Endometrium (tissue), 2 donors: Measurements from ENCODE around the gene PRKAR1B.

ENCODE experiments used
- FAIRE-seq: peaks from 2 replicates; lab custom pipeline; 2012; peaks lifted over from hg19 to GRCh38; lab: Jason Lieb, UNC
- donor health status: control.
- donor health status: control.

Gene PRKAR1B

DNA sequence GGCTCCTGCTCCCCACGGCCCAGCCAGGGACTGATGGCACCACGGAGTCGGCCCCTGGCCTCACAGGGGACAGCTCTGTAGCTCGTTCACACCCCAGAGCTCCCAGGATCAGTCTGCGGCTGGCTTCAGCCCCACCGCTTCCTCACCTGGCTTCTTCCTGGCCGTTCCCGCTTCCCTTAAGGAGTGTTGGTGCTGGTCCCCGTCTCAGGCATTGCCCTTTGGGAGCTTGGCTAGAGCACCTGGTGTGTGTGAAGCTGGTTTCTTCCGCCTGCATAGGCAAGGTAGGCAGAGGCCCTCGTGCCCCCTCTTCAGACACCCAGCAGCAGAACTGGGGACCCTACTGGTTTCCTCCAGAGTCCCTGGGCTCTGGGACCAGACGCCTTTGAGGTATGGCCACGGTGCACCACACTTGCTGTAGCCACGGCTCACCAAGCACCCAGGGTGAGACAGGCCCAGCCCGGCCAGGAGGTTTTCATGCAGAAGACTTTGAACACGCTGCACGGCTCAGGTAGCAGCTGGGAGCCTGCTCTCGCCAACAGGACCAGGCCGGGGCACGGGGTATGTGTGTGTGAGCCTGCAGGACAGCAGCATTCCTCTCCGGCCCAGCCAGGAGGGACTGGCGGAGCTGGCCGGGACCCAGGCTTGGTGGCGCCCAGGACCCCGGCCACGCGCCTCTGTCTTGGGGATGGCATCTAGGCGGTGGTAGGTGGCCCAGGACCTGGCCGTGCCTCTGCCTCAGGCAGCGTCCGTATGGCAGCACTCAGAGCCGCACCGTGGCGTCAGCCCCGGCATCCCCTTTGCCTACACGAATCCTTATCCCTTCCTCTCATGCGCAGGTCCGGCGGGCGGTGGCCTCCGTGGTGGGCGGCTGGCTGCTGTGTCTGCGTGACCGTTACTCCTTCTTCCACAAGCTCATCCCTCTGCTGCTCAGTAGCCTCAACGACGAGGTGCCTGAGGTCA lies 13.2 kb upstream of the PRKAR1B start:
- FAIRE-seq, result no peak

DNA sequence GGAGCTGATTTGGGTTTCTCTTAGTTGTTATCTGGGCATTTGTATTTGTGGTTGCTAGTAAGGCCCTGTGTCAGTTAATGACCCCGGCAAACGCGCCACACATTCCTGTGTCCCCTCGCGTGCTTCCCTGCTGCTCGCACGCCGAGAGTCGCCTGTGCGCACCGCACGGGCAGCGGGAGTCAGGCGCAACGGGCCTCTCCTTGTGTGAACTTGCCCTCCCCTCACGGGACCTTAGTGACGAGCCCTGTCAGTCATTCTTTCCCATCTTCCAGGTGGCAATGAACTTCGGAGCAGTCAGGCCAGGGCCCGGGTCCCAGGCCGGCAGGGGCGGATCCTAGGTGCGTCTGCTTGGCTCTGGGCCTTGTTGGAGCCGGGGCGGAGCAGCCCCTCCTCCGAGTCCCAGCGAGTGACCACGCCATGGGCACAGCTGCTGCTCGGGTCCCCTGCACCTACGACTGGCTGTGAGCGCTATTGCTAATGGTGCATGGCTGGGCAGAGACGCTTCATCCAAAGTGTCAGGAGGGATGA lies 12.4 kb upstream of the PRKAR1B start:
- FAIRE-seq, result no peak

GRCh38 chr7:738723-739454 lies 11.8 kb upstream of the PRKAR1B start:
- no peak for FAIRE-seq

GRCh38 chr7:738241-738640 lies 11.2 kb upstream of the PRKAR1B start:
- FAIRE-seq, result no peak

- no peak for FAIRE-seq
These were observed 7.7 kb upstream of the PRKAR1B start for GRCh38 chr7:734808-735207.

DNA sequence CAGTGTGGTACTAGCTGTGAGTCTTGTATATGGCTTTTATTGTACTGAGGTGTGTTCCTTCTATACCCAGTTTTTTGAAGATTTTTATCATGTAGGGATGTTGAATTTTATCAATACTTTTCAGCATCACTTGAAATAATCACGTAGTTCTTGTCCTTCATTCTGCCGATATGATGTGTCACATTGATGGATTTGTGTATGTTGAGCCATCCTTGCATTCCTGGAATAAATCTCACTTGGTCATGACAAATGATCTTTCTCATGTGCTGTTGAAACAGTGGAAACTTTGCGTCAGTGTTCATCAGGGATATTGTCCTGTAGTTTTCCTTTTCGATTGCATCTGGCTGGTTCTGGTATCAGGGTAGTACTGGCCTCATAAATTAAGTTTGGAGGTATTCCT lies 7.1 kb upstream of the PRKAR1B start:
- no peak for FAIRE-seq

DNA sequence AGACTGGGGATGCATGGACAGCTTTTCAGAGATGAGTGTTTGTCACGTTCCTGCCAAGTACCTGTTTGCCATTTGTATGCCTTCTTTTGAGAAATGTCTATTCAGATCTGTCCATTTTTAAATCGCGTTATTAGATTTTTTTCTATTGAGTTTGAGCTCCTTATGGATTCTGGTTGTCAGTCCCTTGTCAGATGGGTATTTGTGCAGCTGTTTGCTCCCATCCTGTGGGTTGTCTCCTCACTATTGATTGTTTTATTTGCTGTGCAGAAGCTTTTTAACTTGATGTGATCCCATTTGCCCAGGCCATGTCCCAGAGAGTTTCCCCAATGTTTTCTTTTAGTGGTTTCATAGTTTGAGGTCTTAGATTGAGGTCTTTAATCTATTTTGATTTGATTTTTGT lies 5.5 kb upstream of the PRKAR1B start:
- FAIRE-seq, result no peak

DNA sequence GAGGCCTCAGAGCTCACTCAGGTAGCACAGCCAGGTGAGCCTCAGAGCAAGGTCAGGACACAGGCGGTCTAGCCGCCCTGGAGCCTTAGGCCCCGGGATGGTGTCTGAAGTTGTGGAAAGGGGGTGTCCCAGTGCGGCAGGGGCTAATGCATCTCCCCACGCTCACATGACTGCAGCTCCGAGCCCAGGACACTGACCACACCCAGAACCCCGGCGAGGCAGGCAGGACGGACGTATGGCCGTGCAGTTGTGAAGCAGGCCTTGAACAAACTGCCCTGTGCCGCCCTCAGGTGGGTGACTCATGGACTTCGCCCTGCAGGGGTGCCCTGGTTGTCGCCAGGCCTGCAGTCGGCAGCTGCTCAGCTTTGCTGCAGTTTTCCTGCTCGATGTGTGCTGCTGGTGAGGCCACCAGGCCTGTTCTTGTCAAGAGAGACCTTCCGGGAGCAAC lies 5.0 kb upstream of the PRKAR1B start:
- FAIRE-seq, result no peak

GRCh38 chr7:731440-732085 lies 4.5 kb upstream of the PRKAR1B start:
- FAIRE-seq, result no peak

GRCh38 chr7:730501-731439 lies 3.7 kb upstream of the PRKAR1B start:
- no peak for FAIRE-seq

- FAIRE-seq, result no peak
These were observed 2.3 kb upstream of the PRKAR1B start for GRCh38 chr7:729140-730000.

DNA sequence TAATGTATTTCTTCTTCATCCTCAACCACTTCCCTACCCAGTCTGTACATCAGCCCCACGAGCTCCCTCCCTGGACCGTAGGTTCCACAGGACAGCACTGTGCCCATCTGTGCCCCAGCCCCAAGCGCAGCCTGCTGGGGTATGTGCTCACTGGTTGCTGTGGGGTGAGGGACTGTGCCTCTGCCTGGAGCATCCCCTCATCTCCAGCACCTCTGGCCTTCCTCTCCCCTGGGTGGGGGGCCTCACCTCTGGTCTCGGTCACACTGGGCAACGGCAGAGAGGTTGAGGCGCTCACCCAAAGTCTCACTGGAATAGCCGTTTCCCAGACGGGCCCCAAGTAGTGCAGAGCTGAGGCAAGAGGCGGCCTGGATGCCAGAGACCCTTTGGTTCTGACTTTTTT lies 1.5 kb upstream of the PRKAR1B start:
- FAIRE-seq, result no peak

DNA sequence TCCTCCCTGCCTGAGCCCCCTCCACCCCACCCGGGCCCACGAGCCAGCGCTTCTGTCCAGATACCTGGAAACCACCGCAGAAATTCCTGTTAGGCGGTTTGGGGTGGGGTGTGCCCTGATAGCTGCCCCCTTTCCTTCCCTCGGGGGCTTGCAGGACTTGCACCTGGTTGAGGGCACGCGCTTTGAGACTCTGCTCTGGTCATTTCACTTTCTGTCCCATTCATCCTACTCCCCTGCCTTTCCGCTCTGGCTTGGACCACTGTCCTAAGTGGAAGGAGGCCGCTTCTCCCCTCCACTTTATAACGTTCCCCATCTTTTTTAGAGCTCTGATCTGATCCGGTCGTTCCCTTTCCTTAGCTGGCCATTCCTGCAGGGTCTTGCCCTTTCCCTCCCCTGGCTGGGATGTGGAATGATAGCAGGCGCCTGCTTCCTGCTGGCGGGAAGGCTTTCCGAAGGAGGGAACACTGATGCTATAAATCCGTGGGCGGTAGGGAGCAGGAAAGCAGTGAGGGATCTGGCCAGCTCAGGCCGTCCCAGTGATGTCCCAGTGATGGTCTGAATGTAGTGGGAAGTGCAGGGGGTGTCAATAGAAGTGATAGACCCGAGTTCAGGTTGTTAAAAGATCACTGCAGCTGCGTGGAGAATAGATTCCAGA lies 852 bp upstream of the PRKAR1B start:
- FAIRE-seq, result no peak

DNA sequence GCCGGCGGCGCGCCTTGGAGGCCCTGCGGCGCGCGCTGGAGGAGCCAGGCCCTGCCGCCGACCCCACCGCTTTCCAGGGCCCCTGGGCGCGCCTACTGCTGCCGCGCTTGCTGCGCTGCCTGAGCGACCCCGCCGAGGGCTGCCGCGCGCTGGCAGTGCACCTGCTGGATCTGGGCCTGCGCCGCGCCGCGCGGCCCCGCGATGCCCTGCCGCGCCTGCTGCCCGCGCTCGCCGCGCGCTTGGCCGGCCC lies 302 bp downstream of the PRKAR1B start:
- no peak for FAIRE-seq

- FAIRE-seq, result no peak
These were observed 812 bp downstream of the PRKAR1B start, which contains the start of gene DNAAF5 for GRCh38 chr7:726084-726853. TSS of gene DNAAF5 (plus strand) at chr7:726699. CDS start at chr7:726721, 22 bp downstream.

- no peak for FAIRE-seq
These were observed 1.7 kb downstream of the PRKAR1B start for GRCh38 chr7:725223-726005.

- FAIRE-seq, result no peak
These were observed 2.8 kb downstream of the PRKAR1B start for GRCh38 chr7:724298-724697.

GRCh38 chr7:723541-723940 lies 3.5 kb downstream of the PRKAR1B start:
- FAIRE-seq, result no peak
